ENCODE measurements around the gene EXOC6. TPM values are rescaled to one million over a fixed set of nuclear protein-coding genes. Genes with fewer than 3 reads are reported as not detected.

The EXOC6 gene
- total RNA-seq, 1 experiment from 2014 or later, result 19.2 TPM

DNA sequence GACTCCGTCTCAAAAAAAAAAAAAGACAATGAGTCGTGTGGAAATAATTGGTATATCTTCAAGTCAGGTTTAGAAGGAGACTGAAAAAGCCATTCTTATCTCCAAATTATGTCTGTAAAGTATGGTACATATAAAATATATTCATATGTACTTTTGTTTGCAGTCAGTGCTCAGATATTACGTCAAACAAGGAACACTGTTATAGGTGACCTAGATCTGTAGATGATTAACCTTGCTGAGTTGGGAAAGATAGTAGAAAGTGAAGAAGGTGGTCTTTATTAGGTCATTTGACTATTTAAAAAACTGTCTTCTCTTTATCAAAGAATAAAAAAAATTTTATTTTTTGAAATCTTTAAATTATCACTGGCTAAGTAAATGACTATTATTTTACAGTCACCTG, 167.4 kb downstream of the EXOC6 start:
- Mint-ChIP-seq H3K27me3 (ENCODE audit: unreplicated experiment) (no peaks in the 10 kb centered on the region), H3K4me3 (ENCODE audit: low read depth, unreplicated experiment) (no peak overlapping the region), H3K27ac (ENCODE audit: unreplicated experiment) (no peak overlapping the region), H3K4me1 (ENCODE audit: low read depth, unreplicated experiment) (no peaks in the 10 kb centered on the region), H3K36me3 (ENCODE audit: insufficient read depth, unreplicated experiment) (no peaks in the 10 kb centered on the region), H3K9me3 (ENCODE audit: low read depth, unreplicated experiment) (no peaks in the 10 kb centered on the region)
- DNase-seq, result no peak
- CTCF ChIA-PET, result no interaction called here
- no TSS peak for BruUV-seq (replicated peaks)
- intact Hi-C loops (cut with micrococcal nuclease; ENCODE audit: unreplicated experiment), result no loop called here
- TF ChIP-seq, protein P1, sequence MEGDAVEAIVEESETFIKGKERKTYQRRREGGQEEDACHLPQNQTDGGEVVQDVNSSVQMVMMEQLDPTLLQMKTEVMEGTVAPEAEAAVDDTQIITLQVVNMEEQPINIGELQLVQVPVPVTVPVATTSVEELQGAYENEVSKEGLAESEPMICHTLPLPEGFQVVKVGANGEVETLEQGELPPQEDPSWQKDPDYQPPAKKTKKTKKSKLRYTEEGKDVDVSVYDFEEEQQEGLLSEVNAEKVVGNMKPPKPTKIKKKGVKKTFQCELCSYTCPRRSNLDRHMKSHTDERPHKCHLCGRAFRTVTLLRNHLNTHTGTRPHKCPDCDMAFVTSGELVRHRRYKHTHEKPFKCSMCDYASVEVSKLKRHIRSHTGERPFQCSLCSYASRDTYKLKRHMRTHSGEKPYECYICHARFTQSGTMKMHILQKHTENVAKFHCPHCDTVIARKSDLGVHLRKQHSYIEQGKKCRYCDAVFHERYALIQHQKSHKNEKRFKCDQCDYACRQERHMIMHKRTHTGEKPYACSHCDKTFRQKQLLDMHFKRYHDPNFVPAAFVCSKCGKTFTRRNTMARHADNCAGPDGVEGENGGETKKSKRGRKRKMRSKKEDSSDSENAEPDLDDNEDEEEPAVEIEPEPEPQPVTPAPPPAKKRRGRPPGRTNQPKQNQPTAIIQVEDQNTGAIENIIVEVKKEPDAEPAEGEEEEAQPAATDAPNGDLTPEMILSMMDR (IDR thresholded peaks at IDR 0.05; ENCODE audit: unreplicated experiment), result no peak

DNA sequence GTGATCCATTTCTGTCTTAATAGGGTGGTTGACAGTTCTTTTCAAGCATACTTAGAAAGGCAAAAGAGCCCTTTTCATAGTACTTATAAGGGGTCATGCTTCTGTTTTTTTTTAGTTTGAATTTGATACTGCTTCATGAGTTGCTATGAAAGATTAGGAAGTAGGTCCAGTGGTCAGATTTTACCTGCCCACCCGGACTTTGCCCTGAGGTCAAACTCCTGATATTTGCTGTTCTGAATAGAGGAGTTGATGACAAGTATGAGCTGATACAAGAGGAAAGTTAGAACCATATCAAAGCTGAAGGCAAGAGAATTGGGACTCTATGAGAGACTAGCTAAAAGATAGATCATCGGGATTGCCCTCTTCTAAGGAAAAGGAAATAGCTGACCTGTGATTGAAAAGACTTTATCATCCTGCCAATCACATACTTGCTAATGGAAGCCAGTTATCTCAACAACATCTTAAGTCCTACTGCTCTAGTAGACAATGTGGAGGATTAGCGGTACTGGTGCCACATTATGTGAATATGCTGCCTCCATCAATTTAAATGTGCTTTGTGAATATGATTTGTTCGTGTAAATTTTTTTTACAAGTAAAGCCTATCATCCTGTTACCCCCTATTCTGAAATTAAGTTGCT, 174.8 kb downstream of the EXOC6 start:
- no peak for DNase-seq
- H3K27me3 Mint-ChIP-seq (ENCODE audit: unreplicated experiment), result no peaks in the 10 kb centered on the region
- CTCF ChIA-PET, result interaction anchor here (0.7 kb wide), 1 partner anchor 52 kb away, joined by 6 read pairs; no protein-coding TSS in a partner anchor
- intact Hi-C loops (cut with micrococcal nuclease; ENCODE audit: unreplicated experiment), result no loop called here
- H3K36me3 Mint-ChIP-seq (ENCODE audit: insufficient read depth, unreplicated experiment), result peaks cover 6% of the 10 kb centered on the region
- BruUV-seq (replicated peaks), result no TSS peak
- TF ChIP-seq, protein P1 (IDR thresholded peaks at IDR 0.05; ENCODE audit: unreplicated experiment), result no peak
- no peak overlapping the region for H3K27ac Mint-ChIP-seq (ENCODE audit: unreplicated experiment)
- no peak overlapping the region for H3K4me3 Mint-ChIP-seq (ENCODE audit: low read depth, unreplicated experiment)
- H3K9me3 Mint-ChIP-seq (ENCODE audit: low read depth, unreplicated experiment), result no peaks in the 10 kb centered on the region
- H3K4me1 Mint-ChIP-seq (ENCODE audit: low read depth, unreplicated experiment), result peaks cover 9% of the 10 kb centered on the region

DNA sequence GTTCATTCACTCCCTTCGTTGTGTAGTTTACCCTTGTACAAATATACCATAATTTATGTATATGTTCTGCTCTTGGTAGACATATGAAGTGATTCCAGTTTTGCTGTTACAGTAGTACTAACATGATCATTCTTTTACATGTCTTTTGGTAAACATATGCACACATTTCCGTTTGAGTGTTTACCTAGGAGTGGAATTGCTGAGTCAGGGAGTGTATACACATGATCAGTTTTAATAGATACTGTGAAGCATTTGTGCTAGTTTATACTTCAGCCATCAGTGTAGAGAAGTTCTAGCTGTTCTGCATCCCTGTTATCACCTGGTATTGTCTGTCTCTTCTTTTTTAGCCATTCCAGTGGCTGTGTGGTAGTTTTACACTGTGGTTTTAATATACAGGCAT, 177.8 kb downstream of the EXOC6 start:
- peaks cover 6% of the 10 kb centered on the region for H3K36me3 Mint-ChIP-seq (ENCODE audit: insufficient read depth, unreplicated experiment)
- no TSS peak for BruUV-seq (replicated peaks)
- H3K27me3 Mint-ChIP-seq (ENCODE audit: unreplicated experiment), result no peaks in the 10 kb centered on the region
- intact Hi-C loops (cut with micrococcal nuclease; ENCODE audit: unreplicated experiment), result no loop called here
- DNase-seq, result no peak
- H3K4me3 Mint-ChIP-seq (ENCODE audit: low read depth, unreplicated experiment), result no peak overlapping the region
- CTCF ChIA-PET, result no interaction called here
- no peaks in the 10 kb centered on the region for H3K9me3 Mint-ChIP-seq (ENCODE audit: low read depth, unreplicated experiment)
- TF ChIP-seq, protein P1 (IDR thresholded peaks at IDR 0.05; ENCODE audit: unreplicated experiment), result no peak
- no peak overlapping the region for H3K27ac Mint-ChIP-seq (ENCODE audit: unreplicated experiment)
- peaks cover 9% of the 10 kb centered on the region for H3K4me1 Mint-ChIP-seq (ENCODE audit: low read depth, unreplicated experiment)

DNA sequence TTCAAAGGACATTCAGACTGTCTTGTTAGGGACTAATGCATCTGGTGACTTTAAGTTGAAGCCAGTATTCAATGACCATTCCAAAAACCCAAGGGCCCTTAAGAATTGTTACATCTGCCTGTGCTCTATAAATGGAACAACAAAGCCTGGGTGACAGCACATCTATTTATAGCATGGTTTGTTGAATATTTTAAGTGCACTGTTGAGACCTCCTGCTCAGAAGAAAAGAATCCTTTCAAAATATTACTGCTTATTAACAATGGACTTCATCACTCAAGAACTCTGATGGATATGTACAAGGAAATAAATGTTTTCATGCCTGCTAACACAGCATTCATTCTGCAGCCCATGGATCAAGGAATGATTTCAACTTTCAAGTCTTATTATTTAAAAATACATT, 179.2 kb downstream of the EXOC6 start:
- Mint-ChIP-seq H3K36me3 (ENCODE audit: insufficient read depth, unreplicated experiment) (peaks cover 6% of the 10 kb centered on the region), H3K27me3 (ENCODE audit: unreplicated experiment) (no peaks in the 10 kb centered on the region), H3K27ac (ENCODE audit: unreplicated experiment) (no peak overlapping the region), H3K4me1 (ENCODE audit: low read depth, unreplicated experiment) (peaks cover 12% of the 10 kb centered on the region), H3K9me3 (ENCODE audit: low read depth, unreplicated experiment) (no peaks in the 10 kb centered on the region), H3K4me3 (ENCODE audit: low read depth, unreplicated experiment) (no peak overlapping the region)
- no peak for DNase-seq
- CTCF ChIA-PET, result no interaction called here
- TF ChIP-seq, protein P1 (IDR thresholded peaks at IDR 0.05; ENCODE audit: unreplicated experiment), result no peak
- intact Hi-C loops (cut with micrococcal nuclease; ENCODE audit: unreplicated experiment), result no loop called here
- no TSS peak for BruUV-seq (replicated peaks)

All from Calu3 (cell line).